ENCODE results near the gene TSSK6. TPM values are rescaled to one million over a fixed set of nuclear protein-coding genes. Genes with fewer than 3 reads are reported as not detected.

TSSK6 gene
- 1 to 10 TPM; 5.3 to 5.7 TPM for total RNA-seq

GRCh38 chr19:19514881-19515641 lies at the start of gene TSSK6:
TSS of gene TSSK6 (minus strand) at chr19:19515548. CDS start at chr19:19515427, 121 bp downstream.
- no peak for DNase-seq
- ChIA-PET POLR2A (interaction anchor here (0.7 to 3.0 kb wide), 27 partner anchors 8 to 909 kb away, joined by 3 to 29 read pairs (median 5); partner anchors contain the start of genes ATP13A1, YJEFN3, ZNF101 and ZNF253), CTCF (interaction anchor here (0.7 to 2.3 kb wide), 4 partner anchors 17 to 147 kb away, joined by 3 to 11 read pairs (median 4); partner anchors contain the start of gene GATAD2A)
- Mint-ChIP-seq H3K9me3 (no peaks in the 10 kb centered on the region), H3K4me1 (peaks cover 27% of the 10 kb centered on the region), H3K36me3 (ENCODE audit: low read depth) (peaks cover 23% of the 10 kb centered on the region), H3K4me3 (peak within 1 kb of the TSS; percentile 93), H3K27me3 (no peaks in the 10 kb centered on the region), H3K27ac (peak within 1 kb of the TSS; percentile 94)

GRCh38 chr19:19563348-19563848 lies 48.0 kb upstream of the TSSK6 start:
- Mint-ChIP-seq H3K27me3 (no peaks in the 10 kb centered on the region), H3K27ac (no peak overlapping the region), H3K4me3 (no peak overlapping the region), H3K9me3 (no peaks in the 10 kb centered on the region), H3K36me3 (ENCODE audit: low read depth) (peaks cover 69% of the 10 kb centered on the region), H3K4me1 (peaks cover 20% of the 10 kb centered on the region)
- CTCF ChIA-PET = interaction anchor here (0.6 kb wide), 1 partner anchor 31 kb away, joined by 3 read pairs; no protein-coding TSS in a partner anchor
- DNase-seq = no peak
- POLR2A ChIA-PET = no interaction called here

- Mint-ChIP-seq H3K36me3 (ENCODE audit: low read depth) (peaks cover 69% of the 10 kb centered on the region), H3K4me3 (no peak overlapping the region), H3K9me3 (no peaks in the 10 kb centered on the region), H3K27me3 (no peaks in the 10 kb centered on the region), H3K27ac (no peak overlapping the region), H3K4me1 (peaks cover 20% of the 10 kb centered on the region)
- peak; percentile 42 for DNase-seq
- CTCF ChIA-PET = interaction anchor here (0.6 kb wide), 1 partner anchor 31 kb away, joined by 3 read pairs; no protein-coding TSS in a partner anchor
- POLR2A ChIA-PET = no interaction called here
These were observed 47.5 kb upstream of the TSSK6 start for GRCh38 chr19:19562665-19563347.

GRCh38 chr19:19561946-19562664 lies 46.8 kb upstream of the TSSK6 start:
- ChIA-PET POLR2A (no interaction called here), CTCF (interaction anchor here (1.1 kb wide), 1 partner anchor 30 kb away, joined by 3 read pairs; no protein-coding TSS in a partner anchor)
- peaks cover 20% of the 10 kb centered on the region for H3K4me1 Mint-ChIP-seq
- H3K9me3 Mint-ChIP-seq = no peaks in the 10 kb centered on the region
- H3K36me3 Mint-ChIP-seq (ENCODE audit: low read depth) = peaks cover 64% of the 10 kb centered on the region
- no peak for DNase-seq
- H3K27ac Mint-ChIP-seq = no peak overlapping the region
- no peak overlapping the region for H3K4me3 Mint-ChIP-seq
- no peaks in the 10 kb centered on the region for H3K27me3 Mint-ChIP-seq

- POLR2A ChIA-PET = interaction anchor here (0.9 to 2.3 kb wide), 4 partner anchors 9 to 44 kb away, joined by 3 to 7 read pairs (median 4); partner anchors contain the start of gene NDUFA13
- CTCF ChIA-PET = interaction anchor here (0.7 to 1.4 kb wide), 3 partner anchors 9 to 102 kb away, joined by 3 read pairs; no protein-coding TSS in a partner anchor
- DNase-seq = no peak
- Mint-ChIP-seq H3K27ac (peak overlapping the region; percentile 69), H3K4me1 (peaks cover 20% of the 10 kb centered on the region), H3K36me3 (ENCODE audit: low read depth) (peaks cover 50% of the 10 kb centered on the region), H3K4me3 (no peak overlapping the region), H3K9me3 (no peaks in the 10 kb centered on the region), H3K27me3 (no peaks in the 10 kb centered on the region)
These were observed 44.6 kb upstream of the TSSK6 start for GRCh38 chr19:19559931-19560330.

- Mint-ChIP-seq H3K27ac (peak overlapping the region; percentile 22), H3K4me1 (peaks cover 23% of the 10 kb centered on the region), H3K36me3 (ENCODE audit: low read depth) (peaks cover 38% of the 10 kb centered on the region), H3K9me3 (no peaks in the 10 kb centered on the region), H3K27me3 (no peaks in the 10 kb centered on the region), H3K4me3 (no peak overlapping the region)
- ChIA-PET POLR2A (interaction anchor here (1.0 to 2.3 kb wide), 3 partner anchors 10 to 104 kb away, joined by 3 to 7 read pairs (median 3); partner anchors contain the start of gene ATP13A1), CTCF (interaction anchor here (0.7 kb wide), 1 partner anchor 27 kb away, joined by 3 read pairs; no protein-coding TSS in a partner anchor)
- DNase-seq = no peak
These were observed 43.3 kb upstream of the TSSK6 start for GRCh38 chr19:19558636-19559035.

- no peaks in the 10 kb centered on the region for H3K9me3 Mint-ChIP-seq
- H3K27me3 Mint-ChIP-seq = no peaks in the 10 kb centered on the region
- DNase-seq = no peak
- H3K4me1 Mint-ChIP-seq = peaks cover 23% of the 10 kb centered on the region
- H3K27ac Mint-ChIP-seq = no peak overlapping the region
- ChIA-PET POLR2A (interaction anchor here (1.0 to 1.1 kb wide), 2 partner anchors 21 to 105 kb away, joined by 3 read pairs; partner anchors contain the start of gene ATP13A1), CTCF (interaction anchor here (0.7 kb wide), 1 partner anchor 27 kb away, joined by 3 read pairs; no protein-coding TSS in a partner anchor)
- no peak overlapping the region for H3K4me3 Mint-ChIP-seq
- H3K36me3 Mint-ChIP-seq (ENCODE audit: low read depth) = peaks cover 35% of the 10 kb centered on the region
These were observed 42.7 kb upstream of the TSSK6 start for GRCh38 chr19:19558055-19558454.

- no peak overlapping the region for H3K4me3 Mint-ChIP-seq
- POLR2A ChIA-PET = interaction anchor here (1.2 to 1.9 kb wide), 4 partner anchors 21 to 312 kb away, joined by 3 to 6 read pairs (median 4); partner anchors contain the start of genes GMIP and ZNF253
- peak; percentile 67 for DNase-seq
- H3K4me1 Mint-ChIP-seq = peaks cover 10% of the 10 kb centered on the region
- CTCF ChIA-PET = interaction anchor here (0.7 to 3.2 kb wide), 26 partner anchors 11 to 180 kb away, joined by 3 to 25 read pairs (median 4); partner anchors contain the start of gene GMIP
- H3K9me3 Mint-ChIP-seq = no peaks in the 10 kb centered on the region
- H3K36me3 Mint-ChIP-seq (ENCODE audit: low read depth) = peaks cover 10% of the 10 kb centered on the region
- H3K27ac Mint-ChIP-seq = no peak overlapping the region
- no peaks in the 10 kb centered on the region for H3K27me3 Mint-ChIP-seq
These were observed 39.0 kb upstream of the TSSK6 start for GRCh38 chr19:19554074-19555023.

GRCh38 chr19:19553670-19554069 lies 38.3 kb upstream of the TSSK6 start:
- H3K27me3 Mint-ChIP-seq = peaks cover 3% of the 10 kb centered on the region
- H3K36me3 Mint-ChIP-seq (ENCODE audit: low read depth) = peaks cover 4% of the 10 kb centered on the region
- H3K9me3 Mint-ChIP-seq = no peaks in the 10 kb centered on the region
- peaks cover 4% of the 10 kb centered on the region for H3K4me1 Mint-ChIP-seq
- POLR2A ChIA-PET = interaction anchor here (1.4 to 1.9 kb wide), 2 partner anchors 21 to 90 kb away, joined by 3 to 6 read pairs; partner anchors contain the start of gene GMIP
- CTCF ChIA-PET = interaction anchor here (0.7 to 3.2 kb wide), 23 partner anchors 10 to 180 kb away, joined by 3 to 25 read pairs (median 5); partner anchors contain the start of gene GMIP
- no peak overlapping the region for H3K27ac Mint-ChIP-seq
- H3K4me3 Mint-ChIP-seq = no peak overlapping the region
- no peak for DNase-seq

GRCh38 chr19:19552798-19553197 lies 37.5 kb upstream of the TSSK6 start:
- Mint-ChIP-seq H3K27ac (no peak overlapping the region), H3K36me3 (ENCODE audit: low read depth) (no peaks in the 10 kb centered on the region), H3K4me1 (peaks cover 3% of the 10 kb centered on the region), H3K4me3 (no peak overlapping the region), H3K27me3 (peaks cover 3% of the 10 kb centered on the region), H3K9me3 (no peaks in the 10 kb centered on the region)
- DNase-seq = peak; percentile 40
- ChIA-PET POLR2A (interaction anchor here (1.1 to 1.4 kb wide), 4 partner anchors 20 to 52 kb away, joined by 3 to 4 read pairs (median 3); no protein-coding TSS in a partner anchor), CTCF (interaction anchor here (0.6 to 3.2 kb wide), 9 partner anchors 8 to 91 kb away, joined by 3 to 22 read pairs (median 7); no protein-coding TSS in a partner anchor)

- Mint-ChIP-seq H3K9me3 (no peaks in the 10 kb centered on the region), H3K4me1 (peaks cover 3% of the 10 kb centered on the region), H3K4me3 (no peak overlapping the region), H3K27ac (no peak overlapping the region), H3K36me3 (ENCODE audit: low read depth) (no peaks in the 10 kb centered on the region), H3K27me3 (peaks cover 3% of the 10 kb centered on the region)
- POLR2A ChIA-PET = interaction anchor here (0.9 to 1.2 kb wide), 2 partner anchors 31 to 181 kb away, joined by 3 to 4 read pairs; partner anchors contain the start of gene ZNF14
- CTCF ChIA-PET = interaction anchor here (1.2 to 3.2 kb wide), 3 partner anchors 17 to 99 kb away, joined by 3 to 22 read pairs (median 7); no protein-coding TSS in a partner anchor
- no peak for DNase-seq
These were observed 36.5 kb upstream of the TSSK6 start for GRCh38 chr19:19551853-19552192.

Data from activated CD4-positive, alpha-beta memory T cell treated with anti-CD3 and anti-CD28 coated beads, Interleukin-2, amount 10 ng/mL, durations not matched to agents 7 days and 5 days (primary cell).